ENCODE results near the gene MAGI1. TPM values are rescaled to one million over a fixed set of nuclear protein-coding genes. Genes with fewer than 3 reads are reported as not detected.
"Not testable (repeated sequence)": the region's sequence is repeated elsewhere in the genome, so short reads cannot be mapped to it uniquely, and the experiment has no call there.

MAGI1 gene
- total RNA-seq, 3 donors from 2014 or later (not counting 1 experiment from before 2014, with no cell fraction given), result not detected

- Histone ChIP-seq H3K36me3 (ENCODE audit: control insufficient read depth, insufficient read depth, low read length) (no peaks in the 10 kb centered on the region), H3K27me3 (ENCODE audit: control insufficient read depth, insufficient read depth, low read length) (no peaks in the 10 kb centered on the region), H3K9me3 (ENCODE audit: control insufficient read depth, insufficient read depth, low read length) (no peaks in the 10 kb centered on the region), H3K4me1 (ENCODE audit: control insufficient read depth, insufficient read depth, low read length) (no peaks in the 10 kb centered on the region), H3K27ac (ENCODE audit: low read length) (no peak overlapping the region), H3K4me3 (ENCODE audit: low read length) (no peak overlapping the region)
- H3K4me3 Mint-ChIP-seq, result no peak overlapping the region
- no peaks in the 10 kb centered on the region for H3K36me3 Mint-ChIP-seq
- H3K4me1 Mint-ChIP-seq, result no peaks in the 10 kb centered on the region
- H3K27ac Mint-ChIP-seq, result no peak overlapping the region
- H3K9me3 Mint-ChIP-seq, result peaks cover 0 to 3% of the 10 kb centered on the region in 2 donors
- ATAC-seq, result no peak
- WGBS (ENCODE audit: insufficient coverage), result 84% methylated on average over 6 of the region's 6 CpGs
- DNase-seq, result no peak
- peaks cover 6% of the 10 kb centered on the region in 2 donors for H3K27me3 Mint-ChIP-seq (ENCODE audit: low read depth in 2 of 2)
- intact Hi-C loops (cut with micrococcal nuclease), result no loop called here
- TF ChIP-seq CTCF (IDR thresholded peaks at IDR 0.05), result no peak
Measured at GRCh38 chr3:66047311-66048050, 8.8 kb upstream of the MAGI1 start.

DNA sequence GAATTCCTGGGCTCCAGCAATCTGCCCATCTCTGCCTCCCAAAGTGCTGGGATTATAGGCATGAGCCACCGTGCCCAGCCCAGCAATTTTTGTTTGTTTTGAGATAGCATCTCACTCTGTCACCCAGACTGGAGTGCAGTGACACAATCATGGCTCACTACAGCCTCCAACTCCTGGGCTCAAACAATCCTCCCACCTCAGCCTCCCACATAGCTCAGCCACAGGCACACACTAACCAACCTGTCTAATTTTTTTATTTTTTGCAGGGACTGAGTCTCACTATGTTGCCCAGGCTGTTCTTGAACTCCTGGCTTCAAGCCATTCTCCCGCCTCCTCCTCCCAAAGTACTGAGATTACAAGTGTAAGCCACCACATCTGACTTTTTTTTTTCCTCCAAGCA, 7.6 kb upstream of the MAGI1 start:
- H3K4me1 Mint-ChIP-seq; intact Hi-C loops (cut with micrococcal nuclease); H3K9me3 Mint-ChIP-seq: not testable (repeated sequence)

DNA sequence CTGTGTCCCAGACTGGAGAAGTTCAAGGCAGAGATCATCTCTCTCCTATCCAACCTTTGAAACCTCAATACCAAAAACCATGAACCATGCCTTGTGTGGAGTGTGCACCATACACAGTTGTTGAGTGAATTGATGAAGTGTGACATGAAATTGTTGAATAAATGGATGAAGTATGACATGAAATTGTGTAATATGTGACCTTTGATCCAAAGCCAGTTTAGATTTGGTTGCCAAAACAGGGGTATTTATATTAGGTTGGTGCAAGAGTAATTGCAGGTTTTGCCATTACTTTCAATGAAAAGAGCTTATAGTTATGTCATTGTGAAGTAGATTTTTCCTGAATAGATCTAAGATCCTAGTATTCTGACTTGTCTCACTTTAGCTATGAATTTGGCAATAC, 3.1 kb upstream of the MAGI1 start:
- no peak for TF ChIP-seq CTCF (IDR thresholded peaks at IDR 0.05)
- DNase-seq, result no peak
- no peak overlapping the region for H3K4me3 ChIP-seq (ENCODE audit: low read length)
- H3K27me3 ChIP-seq (ENCODE audit: control insufficient read depth, insufficient read depth, low read length), result peaks cover 13% of the 10 kb centered on the region
- Mint-ChIP-seq H3K9me3 (no peaks in the 10 kb centered on the region), H3K4me3 (no peak overlapping the region), H3K27me3 (ENCODE audit: low read depth in 2 of 2) (peaks cover 30 to 37% of the 10 kb centered on the region in 2 donors), H3K4me1 (peaks cover 7 to 11% of the 10 kb centered on the region in 2 donors), H3K27ac (no peak overlapping the region), H3K36me3 (no peaks in the 10 kb centered on the region)
- no peaks in the 10 kb centered on the region for H3K9me3 ChIP-seq (ENCODE audit: control insufficient read depth, insufficient read depth, low read length)
- peaks cover 13% of the 10 kb centered on the region for H3K4me1 ChIP-seq (ENCODE audit: control insufficient read depth, insufficient read depth, low read length)
- no peak for ATAC-seq
- H3K36me3 ChIP-seq (ENCODE audit: control insufficient read depth, insufficient read depth, low read length), result no peaks in the 10 kb centered on the region
- no peak overlapping the region for H3K27ac ChIP-seq (ENCODE audit: low read length)
- intact Hi-C loops (cut with micrococcal nuclease), result no loop called here

More for the DNA sequence above, 7.6 kb upstream of the MAGI1 start:
- H3K27me3 Mint-ChIP-seq (ENCODE audit: low read depth in 2 of 2), result peaks cover 8 to 11% of the 10 kb centered on the region in 2 donors
- not testable (repeated sequence) for H3K36me3 Mint-ChIP-seq; DNase-seq; H3K27ac ChIP-seq (ENCODE audit: low read length); ATAC-seq; H3K4me1 ChIP-seq (ENCODE audit: control insufficient read depth, insufficient read depth, low read length); H3K27ac Mint-ChIP-seq; H3K27me3 ChIP-seq (ENCODE audit: control insufficient read depth, insufficient read depth, low read length); H3K9me3 ChIP-seq (ENCODE audit: control insufficient read depth, insufficient read depth, low read length); H3K36me3 ChIP-seq (ENCODE audit: control insufficient read depth, insufficient read depth, low read length); H3K4me3 ChIP-seq (ENCODE audit: low read length); H3K4me3 Mint-ChIP-seq
- WGBS (ENCODE audit: insufficient coverage), result 79% methylated on average over 2 of the region's 2 CpGs

GRCh38 chr3:66041116-66041515, 2.4 kb upstream of the MAGI1 start:
- Histone ChIP-seq H3K27ac (ENCODE audit: low read length) (no peak overlapping the region), H3K4me3 (ENCODE audit: low read length) (no peak overlapping the region), H3K4me1 (ENCODE audit: control insufficient read depth, insufficient read depth, low read length) (peaks cover 13% of the 10 kb centered on the region), H3K36me3 (ENCODE audit: control insufficient read depth, insufficient read depth, low read length) (no peaks in the 10 kb centered on the region), H3K27me3 (ENCODE audit: control insufficient read depth, insufficient read depth, low read length) (peaks cover 13% of the 10 kb centered on the region), H3K9me3 (ENCODE audit: control insufficient read depth, insufficient read depth, low read length) (no peaks in the 10 kb centered on the region)
- Mint-ChIP-seq H3K4me3 (no peak overlapping the region), H3K27me3 (ENCODE audit: low read depth in 2 of 2) (peaks cover 36 to 44% of the 10 kb centered on the region in 2 donors), H3K9me3 (no peaks in the 10 kb centered on the region), H3K36me3 (no peaks in the 10 kb centered on the region), H3K27ac (no peak overlapping the region), H3K4me1 (peaks cover 7 to 11% of the 10 kb centered on the region in 2 donors)
- WGBS (ENCODE audit: insufficient coverage), result no CpG with 5 or more reads among the region's 1 CpG
- TF ChIP-seq CTCF (IDR thresholded peaks at IDR 0.05), result no peak
- intact Hi-C loops (cut with micrococcal nuclease), result no loop called here
- ATAC-seq (no peak), DNase-seq (no peak)

All from natural killer cell (primary cell).